ENCODE results near the gene ROR2.

The ROR2 gene

DNA sequence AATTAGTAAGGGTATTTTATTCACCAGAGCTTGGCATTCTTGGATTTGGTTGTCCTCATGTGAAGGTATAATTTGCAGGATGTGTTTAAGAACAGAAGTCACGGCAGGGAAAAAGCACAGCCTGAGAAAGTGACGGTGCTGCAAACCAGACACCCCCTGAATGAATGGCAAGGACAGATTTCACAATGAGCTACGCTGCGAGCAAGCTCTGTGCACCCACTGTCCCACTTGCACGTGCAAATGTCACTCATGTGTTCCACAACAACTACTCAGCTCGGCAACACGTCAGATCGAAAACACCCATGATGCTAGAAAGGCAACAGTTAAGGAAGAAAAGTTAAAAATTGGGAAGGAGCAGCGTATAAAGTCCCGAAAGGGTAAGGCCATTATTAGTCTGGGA, 168.9 kb downstream of the ROR2 start:
- H3K36me3 ChIP-seq (replicated peaks in 1 of 2; ENCODE audit: control insufficient read depth in 2 of 2, insufficient read depth in 2 of 2, low read length in 2 of 2) = peaks cover 2 to 10% of the 10 kb centered on the region in 2 donors

GRCh38 chr9:91778031-91778430, 172.0 kb downstream of the ROR2 start:
- DNase-seq (ENCODE audit: low spot score) = no peak

More for the DNA sequence above, 168.9 kb downstream of the ROR2 start:
- Histone ChIP-seq H3K27ac (replicated peaks; ENCODE audit: low read length) (no peak overlapping the region), H2BK15ac (ENCODE audit: low read length) (no peak overlapping the region), H3K79me1 (ENCODE audit: low read depth, low read length) (peaks cover 6% of the 10 kb centered on the region), H3K4me2 (ENCODE audit: insufficient read depth, low read length, poor library complexity, severe bottlenecking) (no peak overlapping the region), H3K4ac (ENCODE audit: low read length) (no peak overlapping the region), H2BK12ac (ENCODE audit: low read length) (no peak overlapping the region), H2BK5ac (ENCODE audit: low read length) (no peak overlapping the region), H3K4me3 (ENCODE audit: low read length in 2 of 2) (no peak overlapping the region), H2AK5ac (ENCODE audit: low read depth, low read length) (no peak overlapping the region), H4K91ac (ENCODE audit: low read depth, low read length, poor library complexity) (no peak overlapping the region), H3K14ac (ENCODE audit: low read length) (no peak overlapping the region), H2BK120ac (ENCODE audit: low read depth, low read length) (no peak overlapping the region), H3K27me3 (ENCODE audit: control insufficient read depth in 3 of 3, insufficient read depth in 3 of 3, low read depth in 1 of 3, low read length in 3 of 3) (no peaks in the 10 kb centered on the region), H3K23ac (ENCODE audit: low read depth, low read length, poor library complexity) (no peak overlapping the region), H3K9ac (ENCODE audit: low read depth, low read length, poor library complexity) (no peak overlapping the region), H3K4me1 (ENCODE audit: control insufficient read depth in 2 of 2, insufficient read depth in 1 of 2, low read depth in 1 of 2, low read length in 2 of 2) (peaks cover 4 to 9% of the 10 kb centered on the region in 2 donors), H2AFZ (ENCODE audit: low read length) (no peak overlapping the region), H4K8ac (ENCODE audit: low read depth, low read length) (no peak overlapping the region), H3K9me3 (replicated peaks in 1 of 2; ENCODE audit: control insufficient read depth in 2 of 2, insufficient read depth in 1 of 2, low read depth in 1 of 2, low read length in 2 of 2) (peaks cover 3 to 13% of the 10 kb centered on the region in 2 donors), H3K18ac (ENCODE audit: low read length) (no peak overlapping the region)
- no CpG with 5 or more reads among the region's 10 CpGs for WGBS, 2 donors (ENCODE audit: extremely low coverage in 2 of 2, insufficient read length in 2 of 2, insufficient replicate concordance in 1 of 2)
- DNase-seq (ENCODE audit: low spot score) = no peak

GRCh38 chr9:91777292-91777830, 172.7 kb downstream of the ROR2 start:
- Histone ChIP-seq H2AK5ac (ENCODE audit: low read depth, low read length) (no peak overlapping the region), H3K79me1 (ENCODE audit: low read depth, low read length) (peaks cover 2% of the 10 kb centered on the region), H3K4me1 (ENCODE audit: control insufficient read depth in 2 of 2, insufficient read depth in 1 of 2, low read depth in 1 of 2, low read length in 2 of 2) (peaks cover 11 to 14% of the 10 kb centered on the region in 2 donors), H2BK12ac (ENCODE audit: low read length) (no peak overlapping the region), H3K23ac (ENCODE audit: low read depth, low read length, poor library complexity) (no peak overlapping the region), H4K8ac (ENCODE audit: low read depth, low read length) (no peak overlapping the region), H3K4me2 (ENCODE audit: insufficient read depth, low read length, poor library complexity, severe bottlenecking) (no peak overlapping the region), H2BK15ac (ENCODE audit: low read length) (no peak overlapping the region), H3K9ac (ENCODE audit: low read depth, low read length, poor library complexity) (no peak overlapping the region), H3K18ac (ENCODE audit: low read length) (no peak overlapping the region), H4K91ac (ENCODE audit: low read depth, low read length, poor library complexity) (no peak overlapping the region), H3K36me3 (replicated peaks in 1 of 2; ENCODE audit: control insufficient read depth in 2 of 2, insufficient read depth in 2 of 2, low read length in 2 of 2) (peaks cover 0 to 12% of the 10 kb centered on the region in 2 donors), H3K27me3 (ENCODE audit: control insufficient read depth in 3 of 3, insufficient read depth in 3 of 3, low read depth in 1 of 3, low read length in 3 of 3) (no peaks in the 10 kb centered on the region), H2BK5ac (ENCODE audit: low read length) (no peak overlapping the region), H3K4me3 (ENCODE audit: low read length in 2 of 2) (no peak overlapping the region), H3K14ac (ENCODE audit: low read length) (no peak overlapping the region), H3K9me3 (replicated peaks in 1 of 2; ENCODE audit: control insufficient read depth in 2 of 2, insufficient read depth in 1 of 2, low read depth in 1 of 2, low read length in 2 of 2) (no peaks in the 10 kb centered on the region), H2BK120ac (ENCODE audit: low read depth, low read length) (no peak overlapping the region), H3K4ac (ENCODE audit: low read length) (no peak overlapping the region), H2AFZ (ENCODE audit: low read length) (no peak overlapping the region), H3K27ac (replicated peaks; ENCODE audit: low read length) (no peak overlapping the region)
- WGBS, 2 donors (ENCODE audit: extremely low coverage in 2 of 2, insufficient read length in 2 of 2, insufficient replicate concordance in 1 of 2) = no CpG with 5 or more reads among the region's 4 CpGs
- DNase-seq (ENCODE audit: low spot score) = no peak

More at GRCh38 chr9:91778031-91778430, 172.0 kb downstream of the ROR2 start:
- Histone ChIP-seq H3K4me1 (ENCODE audit: control insufficient read depth in 2 of 2, insufficient read depth in 1 of 2, low read depth in 1 of 2, low read length in 2 of 2) (peaks cover 11% of the 10 kb centered on the region in 2 donors), H2BK15ac (ENCODE audit: low read length) (no peak overlapping the region), H3K4me3 (ENCODE audit: low read length in 2 of 2) (peak overlapping the region in 1 of 2 donors; percentile 14), H3K23ac (ENCODE audit: low read depth, low read length, poor library complexity) (peak overlapping the region; percentile 8), H3K36me3 (replicated peaks in 1 of 2; ENCODE audit: control insufficient read depth in 2 of 2, insufficient read depth in 2 of 2, low read length in 2 of 2) (peaks cover 0 to 15% of the 10 kb centered on the region in 2 donors), H2AFZ (ENCODE audit: low read length) (no peak overlapping the region), H3K79me1 (ENCODE audit: low read depth, low read length) (peaks cover 2% of the 10 kb centered on the region), H3K27ac (replicated peaks; ENCODE audit: low read length) (no peak overlapping the region), H2BK120ac (ENCODE audit: low read depth, low read length) (no peak overlapping the region), H3K9ac (ENCODE audit: low read depth, low read length, poor library complexity) (no peak overlapping the region), H4K91ac (ENCODE audit: low read depth, low read length, poor library complexity) (no peak overlapping the region), H2BK5ac (ENCODE audit: low read length) (no peak overlapping the region), H3K18ac (ENCODE audit: low read length) (peak overlapping the region; percentile 5), H2BK12ac (ENCODE audit: low read length) (no peak overlapping the region), H3K14ac (ENCODE audit: low read length) (peak overlapping the region; percentile 5), H2AK5ac (ENCODE audit: low read depth, low read length) (no peak overlapping the region), H3K4ac (ENCODE audit: low read length) (no peak overlapping the region), H3K9me3 (replicated peaks in 1 of 2; ENCODE audit: control insufficient read depth in 2 of 2, insufficient read depth in 1 of 2, low read depth in 1 of 2, low read length in 2 of 2) (peaks cover 0 to 6% of the 10 kb centered on the region in 2 donors), H4K8ac (ENCODE audit: low read depth, low read length) (no peak overlapping the region), H3K4me2 (ENCODE audit: insufficient read depth, low read length, poor library complexity, severe bottlenecking) (no peak overlapping the region), H3K27me3 (ENCODE audit: control insufficient read depth in 3 of 3, insufficient read depth in 3 of 3, low read depth in 1 of 3, low read length in 3 of 3) (no peaks in the 10 kb centered on the region)
- no CpG with 5 or more reads among the region's 10 CpGs for WGBS, 2 donors (ENCODE audit: extremely low coverage in 2 of 2, insufficient read length in 2 of 2, insufficient replicate concordance in 1 of 2)

DNA sequence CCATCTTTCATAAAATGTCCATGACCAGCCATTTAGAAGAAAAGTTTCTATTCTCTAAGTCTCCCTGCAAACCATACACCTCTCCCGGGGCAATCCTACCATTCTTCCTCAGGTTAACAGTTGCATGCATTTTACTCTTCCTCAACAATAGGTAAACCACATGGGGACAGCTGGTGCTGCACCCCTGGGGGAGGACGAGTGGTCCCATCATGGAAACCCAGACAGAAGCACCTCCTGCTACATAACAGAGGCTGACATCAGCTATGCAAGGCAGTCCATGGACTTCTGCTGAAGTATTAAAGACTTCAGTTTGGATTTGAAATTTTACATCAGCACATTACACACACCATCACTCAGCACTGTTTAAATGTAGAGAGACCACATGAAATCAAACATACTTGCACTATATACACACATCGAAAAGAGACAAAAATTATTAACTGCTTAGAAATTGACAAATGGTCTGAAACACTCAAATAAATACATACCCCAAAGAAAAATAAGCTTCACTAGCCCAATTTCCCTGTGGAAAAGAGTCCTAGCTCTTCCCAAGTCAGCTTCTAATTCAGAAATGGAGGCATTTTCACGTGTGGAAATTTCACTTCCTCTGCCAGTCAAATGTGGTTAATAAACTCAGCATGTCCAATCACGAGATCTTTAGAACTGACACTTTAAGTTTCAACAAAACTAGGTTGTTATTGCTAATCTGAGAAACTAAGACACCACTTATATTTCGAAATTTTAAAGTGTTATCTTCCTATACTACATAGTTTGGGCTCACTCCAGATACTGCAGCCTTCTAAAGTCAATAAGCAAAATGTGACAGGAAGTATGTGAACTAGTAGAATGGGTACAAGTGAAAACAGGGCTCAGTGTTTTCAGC, 173.4 kb downstream of the ROR2 start:
- Histone ChIP-seq H3K79me1 (ENCODE audit: low read depth, low read length) (peaks cover 2% of the 10 kb centered on the region), H2BK12ac (ENCODE audit: low read length) (no peak overlapping the region), H3K27ac (replicated peaks; ENCODE audit: low read length) (no peak overlapping the region), H2BK15ac (ENCODE audit: low read length) (no peak overlapping the region), H3K23ac (ENCODE audit: low read depth, low read length, poor library complexity) (no peak overlapping the region), H2BK120ac (ENCODE audit: low read depth, low read length) (no peak overlapping the region), H3K4me1 (ENCODE audit: control insufficient read depth in 2 of 2, insufficient read depth in 1 of 2, low read depth in 1 of 2, low read length in 2 of 2) (peaks cover 6 to 10% of the 10 kb centered on the region in 2 donors), H3K4ac (ENCODE audit: low read length) (no peak overlapping the region), H3K36me3 (replicated peaks in 1 of 2; ENCODE audit: control insufficient read depth in 2 of 2, insufficient read depth in 2 of 2, low read length in 2 of 2) (peaks cover 0 to 12% of the 10 kb centered on the region in 2 donors), H2AFZ (ENCODE audit: low read length) (no peak overlapping the region), H3K27me3 (ENCODE audit: control insufficient read depth in 3 of 3, insufficient read depth in 3 of 3, low read depth in 1 of 3, low read length in 3 of 3) (no peaks in the 10 kb centered on the region), H4K91ac (ENCODE audit: low read depth, low read length, poor library complexity) (no peak overlapping the region), H3K9ac (ENCODE audit: low read depth, low read length, poor library complexity) (no peak overlapping the region), H2AK5ac (ENCODE audit: low read depth, low read length) (no peak overlapping the region), H3K9me3 (replicated peaks in 1 of 2; ENCODE audit: control insufficient read depth in 2 of 2, insufficient read depth in 1 of 2, low read depth in 1 of 2, low read length in 2 of 2) (no peaks in the 10 kb centered on the region), H2BK5ac (ENCODE audit: low read length) (no peak overlapping the region), H3K14ac (ENCODE audit: low read length) (no peak overlapping the region), H4K8ac (ENCODE audit: low read depth, low read length) (no peak overlapping the region), H3K4me2 (ENCODE audit: insufficient read depth, low read length, poor library complexity, severe bottlenecking) (no peak overlapping the region), H3K4me3 (ENCODE audit: low read length in 2 of 2) (no peak overlapping the region), H3K18ac (ENCODE audit: low read length) (no peak overlapping the region)
- WGBS, 2 donors (ENCODE audit: extremely low coverage in 2 of 2, insufficient read length in 2 of 2, insufficient replicate concordance in 1 of 2) = no CpG with 5 or more reads among the region's 6 CpGs
- no peak for DNase-seq (ENCODE audit: low spot score)
